NK-92 (cell line): Measurements from ENCODE around the gene ANKRD6.
"Not testable (repeated sequence)": the region's sequence is repeated elsewhere in the genome, so short reads cannot be mapped to it uniquely, and the experiment has no call there.

Source experiments
- DNase-seq: peaks from one replicate; lab custom pipeline; 2025; ENCODE audit not compliant: unreplicated experiment; lab: John Stamatoyannopoulos, UW

The ANKRD6 gene

DNA sequence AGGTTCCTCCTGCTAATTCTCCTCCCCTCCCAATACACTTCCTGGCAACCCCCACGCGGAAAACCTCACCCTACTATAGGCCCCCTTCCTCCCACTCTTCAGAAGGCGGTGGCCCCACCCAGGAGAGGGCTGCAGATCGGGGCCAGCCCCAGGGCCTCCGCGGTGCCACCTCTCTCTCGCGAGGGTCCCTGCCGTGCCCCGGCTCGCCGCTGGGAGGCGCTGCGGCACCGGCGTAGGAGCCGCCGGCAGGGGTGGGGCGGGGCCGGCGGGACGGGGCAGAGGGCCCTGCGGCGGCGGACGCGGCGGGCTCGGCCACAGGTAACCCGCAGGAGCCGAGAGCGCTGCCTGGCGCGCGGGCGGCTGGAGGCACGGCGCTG lies at the start of gene ANKRD6:
Gene ANKRD6, plus strand, starts transcription at position 278 of the 377 bp plus-strand sequence. CDS start 133,825 bp downstream, outside the sequence.
- DNase-seq, result no peak

- DNase-seq, result no peak
Measured at GRCh38 chr6:89385156-89385667, 47.7 kb upstream of the ANKRD6 start.

GRCh38 chr6:89385846-89386245 lies 47.1 kb upstream of the ANKRD6 start:
- DNase-seq, result no peak

DNA sequence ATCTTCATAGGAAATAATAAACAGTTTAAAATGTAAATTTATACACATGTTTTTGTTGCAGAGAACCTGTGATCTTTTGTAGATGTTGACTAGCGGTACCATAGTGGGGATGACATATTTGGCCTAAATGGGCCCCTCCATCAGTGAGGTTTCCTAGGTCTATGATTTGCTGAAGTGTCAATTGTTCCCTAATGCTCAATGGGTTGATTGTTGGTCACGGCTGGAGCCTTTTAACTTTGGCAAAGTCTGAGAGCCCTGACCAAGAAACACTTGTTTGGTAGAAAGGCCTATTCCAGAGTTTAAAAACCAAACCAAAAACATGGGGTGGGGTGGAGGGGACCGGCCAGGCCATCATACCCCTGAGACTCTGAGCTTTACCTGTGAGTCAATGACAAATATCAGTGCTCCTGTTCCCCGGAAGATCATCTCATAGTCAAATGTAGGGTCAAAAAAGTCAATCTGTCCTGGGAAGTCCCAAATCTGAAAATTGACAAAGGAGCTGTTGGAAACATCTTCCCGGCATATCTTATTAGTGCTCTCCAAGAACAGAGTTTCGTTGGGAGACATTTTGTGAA lies 45.9 kb upstream of the ANKRD6 start:
- no peak for DNase-seq

DNA sequence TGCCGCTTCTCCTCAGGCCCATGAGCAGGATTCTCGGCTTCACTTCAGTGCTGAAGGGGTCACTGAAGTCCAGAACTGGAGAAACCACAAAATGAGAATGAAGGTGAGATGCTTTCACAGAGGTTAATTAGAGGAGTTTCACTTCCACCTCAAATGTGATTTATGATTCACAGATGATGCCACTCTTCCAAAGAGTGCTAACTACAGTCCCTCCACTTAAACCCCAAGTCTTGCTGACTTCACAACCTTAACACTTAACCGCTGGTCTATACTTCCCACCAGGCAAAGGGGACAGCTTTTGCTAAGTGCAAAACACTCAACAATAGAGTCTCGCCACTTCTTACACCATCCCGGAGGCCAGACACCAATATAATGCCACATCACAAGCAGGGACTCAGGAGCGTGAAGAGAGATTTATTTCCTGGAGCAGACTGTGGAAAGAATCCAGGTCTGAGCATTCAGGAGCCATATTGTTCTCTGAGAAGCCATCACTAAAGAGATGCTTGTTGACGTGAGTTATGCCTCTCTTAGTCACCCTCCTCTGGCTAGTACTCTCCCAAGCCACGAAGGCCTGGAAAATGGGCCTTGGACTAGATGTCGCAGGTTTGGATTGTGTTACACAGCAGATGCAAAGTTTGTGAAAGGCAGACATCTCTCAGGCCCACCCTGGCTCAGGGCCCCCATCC lies 45.3 kb upstream of the ANKRD6 start:
- DNase-seq, result no peak

DNA sequence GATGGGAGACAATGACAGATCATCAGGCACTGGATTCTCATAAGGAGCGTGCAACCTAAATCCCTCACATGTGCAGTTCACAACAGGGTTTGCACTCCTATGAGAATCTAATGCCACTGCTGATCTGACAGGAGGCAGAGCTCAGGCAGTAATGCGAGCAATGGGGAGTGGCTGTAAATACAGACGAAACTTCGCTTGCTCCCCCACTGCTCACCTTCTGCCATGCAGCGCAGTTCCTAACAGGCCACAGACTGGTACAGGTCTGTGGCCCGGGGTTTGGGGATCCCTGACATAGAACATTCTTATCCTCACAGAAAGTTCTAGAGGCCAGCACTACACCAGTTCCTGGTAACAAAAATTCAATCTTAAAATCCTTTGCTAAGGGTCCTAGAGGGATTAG lies 44.1 kb upstream of the ANKRD6 start:
- DNase-seq, result no peak

DNA sequence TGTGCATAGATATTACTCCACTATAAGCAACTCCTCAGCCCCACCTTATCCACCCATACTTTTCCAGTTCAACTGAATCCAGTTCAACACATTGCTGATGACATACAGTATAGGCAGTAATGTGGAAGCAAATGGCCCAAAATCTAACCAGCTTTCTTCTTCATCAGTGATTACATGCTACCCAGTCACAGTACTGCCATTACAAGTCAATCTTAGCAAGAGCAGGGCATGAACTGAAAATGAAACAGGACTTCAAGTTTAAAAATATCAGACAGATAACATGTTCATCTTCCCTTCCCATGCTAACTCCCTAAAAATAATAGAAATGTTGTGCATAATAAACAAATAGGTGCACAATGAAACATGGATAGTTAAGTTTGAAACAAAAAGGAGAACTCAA lies 40.1 kb upstream of the ANKRD6 start:
- DNase-seq, result no peak

- no peak for DNase-seq
Measured at GRCh38 chr6:89393659-89394058, 39.3 kb upstream of the ANKRD6 start.

DNA sequence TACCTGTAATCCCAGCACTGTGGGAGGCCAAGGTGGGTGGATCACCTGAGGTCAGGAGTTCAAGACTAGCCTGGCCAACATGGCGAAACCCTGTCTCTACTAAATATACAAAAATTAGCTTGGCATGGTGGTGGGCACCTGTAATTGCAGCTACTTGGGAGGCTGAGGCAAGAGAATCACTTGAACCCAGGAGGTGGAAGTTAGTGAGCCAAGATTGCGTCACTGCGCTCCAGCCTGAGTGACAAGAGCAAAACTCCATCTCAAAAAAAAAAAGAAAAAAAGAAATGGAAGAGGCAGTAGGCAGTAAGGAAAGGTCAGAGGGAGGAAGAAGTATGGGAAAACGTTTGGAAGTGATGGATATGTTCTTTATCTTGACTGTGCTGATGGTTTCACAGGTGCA lies 35.1 kb upstream of the ANKRD6 start:
- not testable (repeated sequence) for DNase-seq

DNA sequence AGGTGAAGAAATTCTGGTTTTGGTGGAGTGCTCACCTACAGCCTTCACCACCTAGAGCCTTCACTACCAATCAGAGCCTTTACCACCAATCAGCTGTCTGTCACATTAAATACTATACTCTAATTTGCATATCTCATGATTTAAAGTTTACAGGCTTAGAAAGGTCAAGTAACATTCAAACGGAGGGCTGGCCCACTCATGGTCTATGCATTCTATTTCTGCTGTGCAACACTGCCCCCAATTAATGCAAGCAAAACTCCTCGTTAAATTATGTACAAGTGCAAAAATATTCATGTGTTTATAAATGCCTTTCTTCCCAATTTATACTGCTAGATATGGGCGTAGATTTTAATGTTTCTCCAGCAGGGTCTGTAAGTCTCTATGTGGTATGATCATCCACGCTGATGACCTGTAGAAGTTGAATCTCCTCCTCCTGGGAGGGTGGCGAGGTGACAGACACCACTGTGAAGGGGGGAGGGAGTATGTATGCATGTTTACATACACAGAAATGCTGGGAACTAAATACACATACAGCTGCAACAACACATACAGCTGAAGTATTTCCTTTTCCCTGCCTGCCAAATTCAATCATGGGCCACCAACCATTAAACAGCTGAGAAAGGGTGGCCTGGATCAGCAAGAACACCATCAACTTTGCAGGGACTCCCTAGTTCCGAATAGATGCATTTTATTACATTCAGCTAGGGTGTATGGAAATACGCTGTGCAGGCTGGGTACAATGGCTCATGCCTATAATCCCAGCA lies 34.0 kb upstream of the ANKRD6 start:
- no peak for DNase-seq

- DNase-seq, result no peak
Measured at GRCh38 chr6:89400050-89400449, 32.9 kb upstream of the ANKRD6 start.

GRCh38 chr6:89400912-89401399 lies 32.0 kb upstream of the ANKRD6 start:
- no peak for DNase-seq

- DNase-seq, result no peak
Measured at GRCh38 chr6:89402776-89403175, 30.2 kb upstream of the ANKRD6 start.

DNA sequence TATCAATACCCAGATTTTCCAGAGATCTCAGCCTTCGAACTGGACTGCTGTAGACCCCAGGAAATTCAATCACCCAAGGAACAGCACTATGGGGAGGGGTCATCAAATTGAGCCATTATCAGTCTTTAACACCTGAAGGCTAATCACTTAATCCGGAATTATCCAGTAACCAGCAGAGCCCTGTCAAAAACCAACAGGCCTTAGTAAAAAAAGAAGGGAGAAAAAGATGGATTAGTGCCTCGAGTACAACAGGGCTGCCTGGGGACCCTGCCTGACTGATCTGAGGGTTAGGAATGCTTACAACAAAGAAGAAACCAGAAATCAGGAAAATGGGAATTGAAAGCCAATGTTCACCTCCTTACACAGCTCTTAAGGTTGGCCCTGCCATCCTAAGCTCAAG lies 28.4 kb upstream of the ANKRD6 start:
- no peak for DNase-seq

- no peak for DNase-seq
Measured at GRCh38 chr6:89406141-89406540, 26.8 kb upstream of the ANKRD6 start.

GRCh38 chr6:89409461-89410035 lies 23.4 kb upstream of the ANKRD6 start:
- DNase-seq, result no peak

GRCh38 chr6:89410231-89410761 lies 22.7 kb upstream of the ANKRD6 start:
- no peak for DNase-seq

DNA sequence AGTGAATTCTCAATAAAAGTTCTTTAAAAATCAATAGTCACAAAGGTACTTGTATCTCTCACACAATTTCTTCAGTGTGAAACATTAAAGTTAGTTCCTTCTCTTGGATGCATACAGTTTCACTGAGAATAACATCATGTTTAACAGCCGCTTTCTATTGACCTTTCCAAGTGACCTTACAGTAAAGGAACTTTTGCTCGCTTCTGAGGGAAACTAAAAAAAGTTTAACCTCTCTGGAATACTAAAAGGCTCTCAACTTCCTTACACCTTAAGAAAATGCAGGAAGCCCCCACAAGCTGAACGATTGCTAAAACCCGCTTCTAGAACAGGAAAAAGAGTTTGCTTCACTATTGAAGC lies 22.2 kb upstream of the ANKRD6 start:
- no peak for DNase-seq

GRCh38 chr6:89411145-89412070 lies 21.5 kb upstream of the ANKRD6 start:
- no peak for DNase-seq
